ENCODE measurements around the gene ZCCHC24.

The ZCCHC24 gene

GRCh38 chr10:79410315-79411094 lies 34.9 kb downstream of the ZCCHC24 start:
- no peak for DNase-seq (ENCODE audit: low read depth)

- DNase-seq (ENCODE audit: low read depth): no peak
These were observed 35.7 kb downstream of the ZCCHC24 start for GRCh38 chr10:79409726-79410085.

GRCh38 chr10:79409038-79409725 lies 36.2 kb downstream of the ZCCHC24 start:
- no peak for DNase-seq (ENCODE audit: low read depth)

GRCh38 chr10:79407811-79408795 lies 37.3 kb downstream of the ZCCHC24 start:
- DNase-seq (ENCODE audit: low read depth): no peak

GRCh38 chr10:79407423-79407796 lies 38.0 kb downstream of the ZCCHC24 start:
- no peak for DNase-seq (ENCODE audit: low read depth)

- no peak for DNase-seq (ENCODE audit: low read depth)
These were observed 38.6 kb downstream of the ZCCHC24 start for GRCh38 chr10:79406683-79407422.

- no peak for DNase-seq (ENCODE audit: low read depth)
These were observed 39.4 kb downstream of the ZCCHC24 start for GRCh38 chr10:79405995-79406515.

GRCh38 chr10:79405221-79405994 lies 40.0 kb downstream of the ZCCHC24 start:
- no peak for DNase-seq (ENCODE audit: low read depth)

- DNase-seq (ENCODE audit: low read depth): no peak
These were observed 40.7 kb downstream of the ZCCHC24 start for GRCh38 chr10:79404690-79405131.

GRCh38 chr10:79404231-79404609 lies 41.2 kb downstream of the ZCCHC24 start:
- no peak for DNase-seq (ENCODE audit: low read depth)

- DNase-seq (ENCODE audit: low read depth): no peak
These were observed 41.8 kb downstream of the ZCCHC24 start for GRCh38 chr10:79403441-79404230.

GRCh38 chr10:79402951-79403350 lies 42.5 kb downstream of the ZCCHC24 start:
- no peak for DNase-seq (ENCODE audit: low read depth)

- DNase-seq (ENCODE audit: low read depth): no peak
These were observed 42.8 kb downstream of the ZCCHC24 start for GRCh38 chr10:79402625-79402946.

GRCh38 chr10:79401015-79401921 lies 44.2 kb downstream of the ZCCHC24 start:
- no peak for DNase-seq (ENCODE audit: low read depth)

- DNase-seq (ENCODE audit: low read depth): peak; percentile 14
These were observed 45.0 kb downstream of the ZCCHC24 start for GRCh38 chr10:79400146-79401004.

GRCh38 chr10:79399223-79399831 lies 46.1 kb downstream of the ZCCHC24 start:
- no peak for DNase-seq (ENCODE audit: low read depth)

- DNase-seq (ENCODE audit: low read depth): no peak
These were observed 46.8 kb downstream of the ZCCHC24 start for GRCh38 chr10:79398642-79399041.

Measured in stimulated activated CD8-positive, alpha-beta memory T cell treated with anti-CD3 and anti-CD28 coated beads, Interleukin-15, amount 100 ng/mL, for 1 hour (primary cell).